ENCODE measurements around the gene E2F3.

Gene E2F3

DNA sequence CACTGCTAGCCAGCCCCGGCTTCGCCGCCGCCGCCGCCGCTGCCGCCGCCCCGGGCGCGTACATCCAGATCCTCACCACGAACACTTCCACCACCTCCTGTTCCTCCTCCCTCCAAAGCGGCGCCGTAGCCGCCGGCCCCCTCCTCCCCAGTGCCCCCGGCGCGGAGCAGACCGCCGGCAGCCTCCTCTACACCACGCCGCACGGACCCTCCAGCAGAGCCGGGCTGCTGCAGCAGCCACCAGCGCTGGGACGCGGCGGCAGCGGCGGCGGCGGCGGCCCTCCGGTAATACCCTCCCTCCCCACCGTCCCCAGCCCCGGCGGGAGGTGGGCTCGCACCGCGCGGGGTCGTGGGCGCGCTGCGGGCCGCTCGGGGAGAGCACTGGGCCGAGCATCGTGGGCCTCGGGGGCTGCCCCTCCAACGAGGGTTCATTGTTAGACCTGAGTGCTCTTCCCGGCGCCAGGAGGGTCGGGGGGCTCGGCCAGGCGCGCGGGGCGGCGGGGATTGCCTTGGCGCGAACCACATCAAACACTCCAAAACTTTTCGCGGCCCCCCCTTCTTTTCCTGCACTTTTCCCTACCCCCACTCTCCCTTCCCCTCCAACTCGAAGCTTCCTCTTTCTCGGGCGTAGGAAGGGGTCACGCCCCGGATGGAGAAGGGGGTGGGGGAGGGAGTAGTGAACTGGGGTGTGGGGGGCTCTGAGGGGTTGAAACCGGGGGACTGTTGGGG lies 827 bp downstream of the E2F3 start:
- DNase-seq (ENCODE audit: low spot score) = no peak

DNA sequence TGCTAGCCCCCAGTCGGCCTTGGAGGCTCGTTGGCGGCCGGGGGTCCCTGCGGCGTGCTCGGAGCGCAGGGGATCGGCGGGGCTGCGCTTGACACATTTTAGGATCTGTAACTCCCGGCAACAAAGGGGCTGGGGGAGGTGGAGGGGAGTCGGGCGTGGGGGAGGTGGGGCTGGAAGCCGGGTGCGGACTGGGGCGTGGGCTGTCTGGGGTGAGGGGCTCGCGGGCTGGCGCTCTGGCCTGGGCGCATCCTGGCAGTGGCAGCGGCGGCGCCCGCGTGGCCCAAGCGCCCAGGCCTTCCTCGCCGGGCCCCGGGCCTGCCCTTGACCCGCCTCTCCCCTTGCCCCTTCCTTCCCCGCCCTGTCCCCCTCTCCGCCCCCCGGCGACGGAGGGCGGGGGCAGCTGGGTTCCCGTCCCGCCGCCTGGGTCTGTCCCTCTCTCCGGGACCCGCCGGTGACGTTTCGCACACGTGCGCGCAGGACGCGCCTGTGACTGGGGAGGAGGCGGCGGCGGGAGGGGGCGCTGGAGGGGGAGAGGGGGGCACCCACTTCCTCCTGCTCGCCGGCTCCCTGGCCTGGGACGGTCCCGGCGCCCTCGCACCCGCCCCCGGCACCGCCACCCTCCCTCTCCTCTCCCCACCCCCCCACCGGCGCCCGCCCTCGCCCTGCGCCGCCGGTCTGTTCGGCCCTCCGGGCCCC lies 1.5 kb downstream of the E2F3 start:
- DNase-seq (ENCODE audit: low spot score) = peak; percentile 83

DNA sequence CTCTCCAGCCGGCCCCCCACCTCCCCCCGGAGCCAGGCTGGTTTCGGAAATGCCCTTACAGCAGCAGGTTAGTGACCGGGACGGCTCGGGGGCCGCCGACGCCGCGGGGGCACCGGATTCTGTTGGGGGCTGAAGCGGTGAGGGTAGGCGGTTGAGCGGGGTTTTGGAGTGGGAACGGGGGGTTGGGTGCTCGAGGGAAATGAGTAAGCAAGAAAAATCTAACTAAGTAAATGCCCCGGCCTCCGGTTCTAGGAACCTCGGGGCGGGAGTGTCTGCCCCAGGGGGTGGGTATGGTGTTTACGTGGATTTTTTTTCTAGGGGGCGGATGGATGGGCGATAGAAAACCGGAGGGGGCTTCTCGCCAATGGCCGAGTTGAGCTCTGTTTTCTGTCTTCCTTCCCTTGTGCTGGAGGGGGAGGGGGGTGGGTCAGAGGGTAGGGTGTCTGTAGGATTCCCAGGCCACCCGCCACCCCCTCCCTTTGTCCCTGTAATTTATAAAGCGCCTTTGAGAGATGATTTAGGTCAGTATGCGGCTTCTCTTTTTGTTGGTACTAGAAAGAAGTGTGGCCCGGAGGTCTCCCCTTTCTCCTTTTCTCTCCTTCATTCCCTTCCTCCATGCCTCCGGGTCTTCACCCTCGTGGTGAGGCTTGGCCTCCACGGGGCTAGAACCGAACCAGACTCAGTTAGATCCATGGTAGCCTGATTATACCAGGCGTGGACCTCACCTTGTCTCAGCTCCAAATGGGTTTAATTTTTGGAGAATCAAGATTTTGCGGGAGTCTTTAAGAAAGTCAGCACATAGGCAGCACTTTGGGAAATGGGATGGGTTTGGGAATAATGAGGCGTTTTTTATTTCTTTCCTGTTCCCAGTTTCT lies 2.3 kb downstream of the E2F3 start:
- DNase-seq (ENCODE audit: low spot score) = peak; percentile 32

DNA sequence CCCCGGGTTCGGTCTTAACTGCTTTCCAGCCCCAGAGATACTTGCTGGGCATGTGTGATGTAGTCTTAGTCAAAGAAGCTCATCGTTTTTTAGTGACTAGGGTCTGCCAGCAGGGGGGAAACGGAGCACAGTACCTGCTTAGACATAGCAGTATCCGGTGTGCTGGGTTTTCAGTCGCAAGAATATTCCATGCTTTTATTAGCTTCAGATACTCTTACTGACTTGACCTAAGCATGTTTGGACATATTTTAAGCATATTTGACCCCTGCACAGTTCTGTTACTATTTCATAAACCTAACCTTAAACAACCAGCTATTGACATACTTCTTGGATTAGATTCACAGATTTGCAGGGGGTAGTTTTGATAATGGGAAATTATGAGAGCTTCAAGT lies 3.0 kb downstream of the E2F3 start:
- peak; percentile 59 for DNase-seq (ENCODE audit: low spot score)

DNA sequence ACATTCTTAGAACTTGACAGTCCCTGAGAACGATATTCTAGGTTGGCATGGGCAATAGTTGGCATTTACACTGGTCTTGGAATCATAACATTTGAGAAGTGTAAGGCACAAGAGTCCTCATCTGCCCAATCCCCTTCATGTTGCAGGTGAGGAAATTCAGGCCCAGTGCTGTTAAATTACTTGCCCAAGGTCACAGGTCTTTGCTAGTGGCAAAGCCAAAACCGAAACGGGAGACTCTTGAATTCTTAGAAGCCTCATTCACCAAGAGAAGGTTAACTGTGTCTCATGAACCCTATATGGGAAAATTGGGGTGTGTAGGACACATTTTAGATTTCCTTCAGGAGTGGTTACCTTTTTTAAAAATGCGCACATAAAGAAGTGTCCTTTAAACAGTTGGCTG lies 7.2 kb downstream of the E2F3 start:
- no peak for DNase-seq (ENCODE audit: low spot score)

DNA sequence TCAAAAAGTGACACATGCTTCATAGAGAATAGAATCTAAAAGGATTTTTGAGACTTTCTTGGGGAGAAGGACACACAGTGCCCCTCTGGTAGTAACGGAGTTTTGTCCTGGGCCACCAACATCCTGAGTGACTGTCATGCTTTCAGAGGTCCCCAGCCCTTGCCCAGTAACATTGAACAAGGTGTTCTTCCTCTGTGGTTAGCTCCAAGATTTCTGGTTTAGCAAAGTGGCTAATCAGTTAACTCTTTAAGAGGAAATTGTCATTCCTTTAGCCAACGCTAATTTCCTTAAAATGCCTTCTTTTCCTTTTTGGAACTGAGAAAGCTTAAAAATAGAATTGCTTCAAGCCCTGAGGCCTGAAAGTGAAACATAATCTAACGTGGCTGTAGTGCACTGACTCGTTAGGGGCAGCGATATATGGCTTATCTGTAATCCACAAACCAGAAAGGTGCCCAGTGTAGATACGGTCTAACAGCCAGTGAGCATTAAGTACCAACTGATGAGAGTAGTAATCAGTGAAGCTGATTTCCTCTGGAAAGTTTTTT lies 7.8 kb downstream of the E2F3 start:
- no peak for DNase-seq (ENCODE audit: low spot score)

DNA sequence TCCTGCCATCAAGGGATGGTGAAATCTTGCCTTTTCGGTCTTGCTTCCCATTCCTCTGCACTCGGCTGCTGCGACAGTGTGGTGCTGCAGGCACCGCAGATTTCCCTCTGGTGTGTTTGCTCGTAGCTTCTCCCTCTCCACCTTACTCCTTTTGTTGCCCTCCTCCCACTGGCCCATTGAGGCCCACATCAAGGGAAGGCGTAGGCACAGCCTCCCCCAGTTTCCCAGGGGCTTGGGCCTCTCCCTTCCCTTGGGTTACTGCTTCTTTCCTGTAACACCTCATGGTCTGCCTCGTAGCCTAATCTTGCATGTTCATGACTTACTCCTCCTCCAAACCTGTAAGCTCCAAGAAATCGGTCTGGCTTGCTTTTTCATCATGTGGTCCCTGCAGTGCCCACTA lies 9.9 kb downstream of the E2F3 start:
- no peak for DNase-seq (ENCODE audit: low spot score)

DNA sequence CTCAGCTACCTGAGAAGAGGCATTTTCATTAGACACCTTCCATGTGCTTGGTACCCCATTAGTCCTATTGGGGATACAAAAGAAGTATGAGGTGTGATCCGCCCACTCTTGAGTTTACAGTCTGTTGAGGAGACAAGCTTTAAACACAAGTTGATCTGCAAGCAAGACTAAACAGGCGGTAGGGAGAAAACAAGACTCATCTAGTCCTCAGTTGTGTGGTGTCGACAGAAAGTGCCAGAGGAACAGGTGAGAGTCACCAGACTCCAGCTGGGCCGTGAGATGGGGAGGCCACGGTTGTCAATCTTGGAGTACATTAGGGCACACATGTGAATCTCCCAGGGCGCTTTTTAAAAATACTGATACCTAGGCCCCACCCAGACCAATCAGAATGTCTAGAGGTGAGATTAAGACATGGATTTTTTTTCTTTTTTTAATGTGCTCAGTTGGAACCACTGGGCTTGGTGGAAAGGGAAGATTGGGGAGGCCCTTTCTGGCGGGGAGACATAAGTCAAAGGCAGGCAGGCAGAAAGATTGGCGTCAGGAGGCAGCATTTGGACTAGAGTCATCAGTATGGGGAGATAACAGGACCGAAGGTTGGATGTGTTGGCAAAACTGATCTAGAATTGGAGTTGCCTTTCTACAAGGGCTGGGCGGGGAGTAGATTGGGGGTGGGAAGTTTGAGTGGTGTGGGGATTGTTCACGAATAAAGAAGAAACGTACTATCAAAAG lies 10.4 kb downstream of the E2F3 start:
- no peak for DNase-seq (ENCODE audit: low spot score)

DNA sequence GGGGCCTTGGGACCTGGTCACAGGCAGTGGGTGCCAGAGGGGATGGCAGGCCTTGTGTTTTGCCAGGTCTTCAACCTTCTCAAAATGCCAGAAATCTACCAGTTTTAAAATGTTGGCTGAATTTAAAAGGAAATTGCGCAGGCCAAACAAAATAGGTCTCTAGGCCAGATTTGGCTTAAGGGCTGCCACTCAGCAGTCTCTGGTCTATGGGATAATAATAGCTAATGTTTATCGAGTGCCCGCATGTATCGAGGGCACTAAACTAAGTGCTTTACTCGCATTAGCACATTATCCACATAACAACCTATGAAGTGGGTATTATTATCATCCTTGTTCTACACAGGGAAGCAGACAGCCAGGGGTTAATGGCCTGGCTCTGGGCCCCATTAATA lies 11.0 kb downstream of the E2F3 start:
- DNase-seq (ENCODE audit: low spot score) = no peak

DNA sequence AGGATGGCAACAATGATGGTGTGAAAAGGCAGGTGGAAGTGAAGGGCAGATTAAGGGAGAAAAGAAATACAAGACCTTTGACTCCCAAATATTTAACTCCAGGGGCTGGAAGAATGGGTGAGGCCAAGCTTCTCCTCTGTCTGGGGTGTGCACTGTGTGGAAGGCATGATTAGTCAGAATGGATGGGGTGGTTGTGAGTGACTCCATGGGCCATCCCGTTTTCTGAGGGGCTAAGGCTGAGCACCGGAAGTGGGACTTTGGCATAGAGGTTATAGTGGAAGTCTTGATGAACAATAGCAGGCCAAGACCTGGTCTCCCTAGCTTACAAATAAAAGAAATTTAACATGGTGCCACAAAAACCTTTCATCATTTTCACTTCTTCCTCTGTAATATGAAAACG lies 12.1 kb downstream of the E2F3 start:
- DNase-seq (ENCODE audit: low spot score) = no peak

DNA sequence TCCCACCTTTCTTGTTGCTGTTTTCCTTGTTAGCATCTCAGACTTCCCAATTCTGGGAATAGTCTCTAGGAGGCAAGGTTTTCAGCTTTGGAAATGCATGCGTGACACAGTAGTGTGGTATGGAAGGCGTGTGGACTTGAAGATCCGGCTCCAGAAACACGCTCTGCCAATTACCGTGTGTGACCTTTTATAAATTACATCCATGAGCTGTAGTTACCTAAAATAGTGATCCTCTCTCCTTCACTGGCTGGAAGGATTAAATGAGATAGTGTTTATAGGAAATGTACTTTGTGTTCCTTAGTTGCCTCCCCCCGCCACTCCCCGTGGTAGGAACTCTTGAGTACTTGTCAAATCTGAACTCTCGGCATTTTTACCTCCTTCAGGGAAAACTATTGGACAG lies 13.0 kb downstream of the E2F3 start:
- DNase-seq (ENCODE audit: low spot score) = no peak

DNA sequence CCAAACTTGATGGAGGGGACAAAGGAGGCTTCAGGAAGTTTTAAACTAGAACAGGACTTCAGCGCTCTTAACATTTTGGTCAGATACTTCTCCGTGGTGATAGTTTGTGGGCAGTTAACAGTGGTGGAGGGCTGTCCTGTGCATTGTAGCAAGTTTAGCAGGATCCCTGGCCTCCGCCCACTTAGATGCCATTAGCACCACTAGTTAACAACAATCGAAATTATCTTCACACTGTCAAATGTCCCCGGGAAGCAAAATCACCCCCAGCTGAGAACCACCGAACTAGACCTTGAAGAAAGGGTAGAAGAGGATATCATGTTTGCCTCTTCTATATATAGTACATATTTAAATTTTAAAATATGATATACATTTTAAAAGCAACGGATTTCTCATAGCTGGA lies 13.6 kb downstream of the E2F3 start:
- DNase-seq (ENCODE audit: low spot score) = no peak

DNA sequence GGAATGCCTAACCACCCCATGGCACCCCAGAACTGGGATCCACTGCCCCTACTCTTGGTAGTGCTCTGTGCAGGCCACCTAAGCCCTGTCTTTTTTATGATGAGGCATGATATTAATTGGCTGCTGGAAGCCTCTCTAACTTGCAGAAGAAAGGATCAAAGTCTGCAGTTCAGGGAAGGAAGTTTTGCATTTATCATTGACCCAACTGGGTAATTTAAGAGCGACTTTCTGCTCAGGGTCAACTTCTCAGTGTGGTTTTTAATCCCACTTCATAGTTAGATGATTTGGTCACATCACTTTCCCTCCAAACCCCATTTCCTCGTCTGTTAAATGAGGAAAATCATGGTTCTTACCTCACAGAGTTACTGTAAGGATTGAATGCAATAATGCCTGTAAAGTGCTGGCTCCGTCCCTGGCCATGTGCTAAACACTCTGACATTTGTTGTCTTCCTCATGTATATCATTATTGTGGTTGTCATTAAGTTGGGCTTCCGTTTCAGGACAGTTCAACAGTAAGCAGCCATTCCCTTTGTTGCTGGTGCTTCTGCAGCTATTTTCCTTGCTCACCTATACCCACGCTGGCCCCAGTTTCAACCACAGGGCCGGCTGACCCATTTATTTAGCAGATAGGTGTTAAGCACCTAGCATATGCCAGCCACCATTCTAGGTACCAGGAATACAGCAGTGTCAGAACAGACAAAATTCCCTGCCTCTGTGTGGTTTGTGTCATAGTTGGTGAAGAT lies 14.2 kb downstream of the E2F3 start:
- no peak for DNase-seq (ENCODE audit: low spot score)

DNA sequence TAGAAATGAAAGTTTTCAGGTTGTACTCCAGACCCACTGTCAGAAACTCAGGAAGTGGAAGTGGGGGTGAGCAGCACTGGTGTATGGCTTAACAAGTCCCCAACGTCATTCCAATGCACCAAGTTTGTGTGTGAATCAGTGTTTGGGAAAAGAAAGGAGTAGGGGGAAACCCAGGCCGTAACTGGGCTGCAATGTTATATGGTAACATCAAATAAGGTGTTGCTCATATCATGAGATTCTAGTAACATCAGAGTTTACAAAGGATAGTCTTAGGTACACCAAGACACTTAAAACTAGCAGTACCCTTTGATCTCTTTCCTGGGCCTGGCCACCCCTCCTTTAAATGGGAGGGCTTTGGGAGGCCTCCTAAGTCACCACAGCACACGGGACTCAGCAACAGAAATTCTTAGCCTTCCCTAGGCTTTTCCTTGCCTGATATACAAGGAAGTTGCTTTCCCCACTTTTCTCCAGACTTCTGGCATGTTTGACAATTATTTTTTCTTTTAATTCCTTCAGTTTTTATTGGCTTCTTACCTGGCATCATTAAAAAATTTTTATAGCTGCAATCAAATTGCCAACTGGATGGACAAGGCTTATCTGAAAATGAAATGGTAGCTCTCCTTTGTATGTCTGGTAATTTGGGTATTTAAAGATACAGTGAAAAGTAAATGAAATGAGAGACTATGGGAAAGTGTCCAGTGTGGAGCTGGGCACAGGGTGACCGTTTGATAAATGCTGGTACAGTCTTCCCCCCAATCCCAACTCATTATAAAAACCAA lies 15.1 kb downstream of the E2F3 start:
- peak; percentile 8 for DNase-seq (ENCODE audit: low spot score)

DNA sequence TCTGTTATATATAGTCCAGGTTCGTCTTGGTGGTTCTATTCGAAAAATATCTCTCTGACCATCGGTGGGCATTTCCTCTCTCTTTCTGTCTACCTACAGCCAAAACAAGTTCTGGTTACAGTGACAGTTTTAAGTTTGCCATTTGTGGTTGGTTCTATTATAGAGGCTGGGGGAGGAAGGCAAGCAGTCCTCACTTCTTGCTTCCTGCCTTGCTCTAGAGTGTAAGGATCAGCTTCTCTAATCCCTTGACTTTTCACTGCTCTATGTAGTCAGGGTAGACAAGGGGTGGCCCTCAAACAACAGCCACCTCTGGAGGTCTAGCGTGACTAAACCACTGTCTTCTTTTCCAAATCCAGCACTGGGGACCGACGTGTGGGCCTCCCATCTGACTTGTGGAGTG lies 16.1 kb downstream of the E2F3 start:
- no peak for DNase-seq (ENCODE audit: low spot score)

DNA sequence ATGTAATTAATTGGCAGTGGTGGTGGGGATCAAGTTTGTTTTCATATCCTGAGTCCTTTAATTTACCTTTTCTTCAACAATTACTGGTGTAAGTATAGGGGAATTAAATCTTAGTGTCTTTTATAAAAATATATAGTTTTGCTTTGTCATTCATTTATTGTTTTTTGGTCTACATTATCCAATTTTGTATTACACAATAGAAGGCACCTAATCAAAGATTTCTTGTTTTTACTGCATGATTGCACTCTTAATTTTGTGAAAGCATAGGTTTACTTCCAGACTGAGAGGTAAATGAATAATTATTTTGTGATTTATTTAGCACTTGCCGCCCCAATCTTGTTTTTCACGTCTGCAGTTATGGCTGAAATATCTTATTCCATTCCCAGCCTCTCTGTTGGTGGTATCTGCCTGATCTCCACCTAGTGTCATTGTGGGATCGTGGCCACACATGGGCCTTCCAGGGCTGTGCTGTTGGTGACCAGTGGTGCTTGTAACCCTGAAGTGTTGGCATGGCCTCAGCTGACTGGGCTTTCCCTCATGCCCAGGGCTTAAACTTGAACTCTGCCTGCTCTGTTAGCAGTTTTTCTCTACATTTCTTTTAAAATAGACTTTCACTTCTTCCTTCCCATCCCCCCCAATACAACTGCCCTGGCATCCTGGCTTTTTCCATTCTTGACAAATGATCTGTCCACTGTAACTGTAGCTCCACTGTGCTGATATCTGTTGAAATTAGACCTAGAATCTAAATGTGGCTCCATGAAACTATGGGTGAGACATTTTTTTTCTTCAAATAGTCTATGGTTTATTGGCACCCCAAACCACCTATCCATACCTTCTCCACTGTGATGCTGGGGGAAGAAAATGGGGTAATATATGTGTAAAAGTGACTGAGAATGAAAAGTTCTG lies 24.8 kb downstream of the E2F3 start:
- DNase-seq (ENCODE audit: low spot score) = no peak

DNA sequence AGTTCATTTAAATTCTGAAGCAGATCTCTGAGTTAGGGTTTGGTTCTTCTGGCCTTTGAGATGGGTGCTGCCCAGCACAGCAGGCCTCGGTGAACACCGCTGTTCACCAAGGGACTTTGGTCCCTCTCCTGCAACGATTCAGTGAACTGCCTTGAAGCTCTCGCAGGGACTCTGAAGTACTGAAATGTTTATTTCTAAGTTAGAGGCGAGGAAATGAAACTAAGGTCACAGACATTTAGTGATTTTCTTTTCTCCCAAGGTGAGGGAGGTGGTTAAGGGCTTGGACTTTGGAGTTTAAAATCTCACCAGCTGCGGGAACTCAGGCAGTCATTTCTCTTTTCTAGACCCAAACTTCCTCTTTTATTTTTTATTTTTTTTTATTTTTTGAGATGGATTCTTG lies 26.2 kb downstream of the E2F3 start:
- no peak for DNase-seq (ENCODE audit: low spot score)

DNA sequence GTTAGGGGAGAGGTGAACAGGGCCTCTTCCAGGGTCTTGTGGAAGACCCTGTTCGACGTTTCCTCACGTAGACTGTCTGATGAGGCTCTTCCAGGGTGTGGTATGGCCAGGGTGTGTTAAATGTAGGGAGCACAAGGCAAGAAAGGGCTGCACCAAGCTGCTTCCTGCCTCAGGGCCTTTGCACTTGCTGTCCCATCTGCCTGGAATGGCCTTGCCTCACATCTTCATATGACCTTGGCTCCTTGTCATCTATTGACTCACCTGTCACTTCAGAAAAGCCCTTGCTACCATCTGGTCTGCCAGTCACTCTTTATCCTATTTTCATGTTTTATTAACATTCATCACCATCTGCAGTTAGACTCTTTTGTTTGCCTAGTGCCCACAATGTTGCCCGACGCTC lies 31.0 kb downstream of the E2F3 start:
- no peak for DNase-seq (ENCODE audit: low spot score)

DNA sequence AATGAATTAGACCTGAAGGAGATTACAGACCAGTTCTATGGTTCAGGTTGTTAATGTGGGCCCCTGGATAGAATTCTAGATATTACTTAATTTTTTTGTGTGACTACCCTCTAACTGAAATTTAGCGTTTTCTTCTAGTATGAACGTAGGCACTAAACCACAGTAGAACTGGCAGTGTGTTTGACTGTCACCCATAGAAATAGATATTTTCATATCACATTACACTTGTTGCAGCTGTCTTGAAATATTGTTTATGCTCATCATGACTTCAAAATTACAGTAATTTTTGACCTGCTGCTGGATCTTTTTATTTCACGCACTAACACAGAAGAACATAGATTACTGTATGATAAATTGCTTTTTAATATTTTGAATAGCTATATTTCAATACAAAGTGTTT lies 31.6 kb downstream of the E2F3 start:
- DNase-seq (ENCODE audit: low spot score) = no peak
